ENCODE measurements around the gene SHANK2.
"Not testable (repeated sequence)": the region's sequence is repeated elsewhere in the genome, so short reads cannot be mapped to it uniquely, and the experiment has no call there.

SHANK2 gene

DNA sequence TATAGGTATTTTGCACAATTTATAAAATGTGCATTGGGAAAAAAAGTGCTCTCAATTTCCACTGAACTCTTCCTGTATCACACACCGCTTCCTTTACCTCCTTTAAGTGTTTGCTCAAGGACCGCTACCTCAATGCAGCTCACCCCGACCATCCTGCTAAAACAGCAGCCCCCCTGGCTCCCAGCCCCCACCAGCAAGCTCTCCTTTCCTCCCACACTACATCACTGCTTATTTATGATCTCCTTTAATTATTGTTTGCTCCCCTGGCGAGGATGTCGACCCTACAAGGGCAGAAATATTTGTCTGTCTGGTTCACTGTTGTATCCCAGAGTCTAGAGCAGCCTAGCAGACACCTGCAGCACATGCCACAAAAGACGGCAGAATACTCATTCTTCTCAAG lies 10.0 kb downstream of the SHANK2 start:
- no peak for DNase-seq

DNA sequence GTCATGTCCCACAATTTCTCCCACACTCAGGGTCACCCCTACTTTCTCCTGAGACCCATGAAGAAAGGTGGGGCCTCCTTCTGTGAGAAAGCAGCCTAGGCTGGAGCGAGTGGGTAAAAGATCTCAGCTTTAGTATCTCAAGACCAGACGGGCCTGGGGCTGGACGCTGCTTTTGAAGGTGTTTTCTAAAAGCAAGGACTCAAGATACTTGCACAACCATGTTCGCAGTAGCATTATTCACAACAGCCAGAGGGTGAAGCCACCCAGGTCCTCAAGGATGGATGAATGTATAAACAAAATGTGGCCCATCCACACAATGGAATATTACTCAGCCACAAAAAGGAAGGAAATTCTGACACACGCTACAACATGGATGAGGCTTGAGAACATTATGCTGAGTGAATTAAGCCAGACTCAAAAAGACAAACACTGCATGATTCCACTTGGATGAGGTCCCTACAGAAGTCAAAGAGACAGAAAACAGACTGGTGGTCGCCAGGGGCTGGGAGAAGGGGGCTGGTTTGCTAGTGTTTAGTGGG lies 10.6 kb downstream of the SHANK2 start:
- DNase-seq: no peak

DNA sequence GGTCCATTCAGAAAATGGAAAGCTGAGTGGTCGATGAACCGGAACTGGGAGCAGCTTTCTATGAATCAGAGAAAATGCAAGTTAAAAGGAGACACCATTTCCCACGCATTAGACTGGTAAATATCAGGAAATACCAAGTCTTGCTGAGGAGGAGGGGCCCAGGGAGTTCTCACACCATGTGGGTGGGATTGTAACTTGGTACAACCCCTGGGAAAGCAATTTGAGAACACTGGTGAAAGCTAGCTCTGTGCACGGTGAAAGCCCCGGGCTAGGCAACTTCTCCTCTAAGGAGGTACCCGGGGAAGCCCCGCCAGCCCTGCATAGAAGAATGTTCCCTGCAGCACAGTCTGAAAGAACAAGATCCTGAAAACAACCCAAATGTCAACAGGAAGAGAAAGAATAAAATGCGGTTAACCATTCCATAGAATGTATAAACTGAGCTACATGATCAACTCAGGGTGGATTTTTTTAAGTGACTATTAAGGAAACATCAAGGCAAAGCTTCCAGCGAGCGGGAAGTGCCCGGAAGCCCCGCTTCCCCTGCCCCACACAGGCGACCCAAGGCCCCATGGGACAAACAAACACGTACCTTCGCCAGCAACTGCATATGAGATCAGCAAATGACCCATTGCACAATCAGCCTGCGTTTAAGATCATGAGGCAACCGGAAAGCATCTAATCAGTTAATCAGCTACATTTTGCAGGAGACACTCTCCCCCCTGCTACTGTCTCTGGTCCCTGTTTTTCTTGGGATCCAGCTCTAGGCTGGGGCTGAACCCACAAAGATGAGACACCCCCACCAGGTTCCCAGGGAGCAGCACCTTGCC lies 11.3 kb downstream of the SHANK2 start:
- no peak for DNase-seq

DNA sequence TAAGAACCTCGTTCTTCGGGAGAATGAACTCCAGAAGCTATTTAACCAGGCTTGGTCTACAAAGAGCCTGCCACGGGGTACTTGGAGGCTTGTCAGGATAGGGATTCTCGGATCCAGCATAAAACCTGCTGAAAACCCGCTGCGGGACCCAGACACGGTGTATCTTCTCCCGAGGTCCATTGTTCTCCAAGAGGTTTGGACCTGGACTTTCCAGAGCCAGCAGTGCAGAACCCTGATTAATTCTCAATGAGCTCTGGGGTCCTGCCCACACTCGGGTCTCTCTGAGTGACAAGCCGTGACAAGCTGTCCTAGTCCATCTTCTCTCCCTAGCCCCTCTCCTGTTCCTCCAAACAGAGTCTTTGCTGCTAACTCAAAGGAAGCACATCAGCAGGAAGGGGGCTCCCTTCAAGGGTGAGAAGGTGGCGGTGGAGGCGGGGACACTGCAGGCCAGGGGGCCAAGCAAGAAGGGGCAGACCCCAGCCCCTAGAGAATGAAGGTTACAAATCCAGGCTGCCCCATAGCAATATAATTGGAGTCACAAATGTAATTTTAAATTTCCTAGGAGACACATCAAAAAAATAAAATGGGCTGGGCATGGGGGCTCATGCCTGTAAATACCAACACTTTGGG lies 12.2 kb downstream of the SHANK2 start:
- DNase-seq: no peak

DNA sequence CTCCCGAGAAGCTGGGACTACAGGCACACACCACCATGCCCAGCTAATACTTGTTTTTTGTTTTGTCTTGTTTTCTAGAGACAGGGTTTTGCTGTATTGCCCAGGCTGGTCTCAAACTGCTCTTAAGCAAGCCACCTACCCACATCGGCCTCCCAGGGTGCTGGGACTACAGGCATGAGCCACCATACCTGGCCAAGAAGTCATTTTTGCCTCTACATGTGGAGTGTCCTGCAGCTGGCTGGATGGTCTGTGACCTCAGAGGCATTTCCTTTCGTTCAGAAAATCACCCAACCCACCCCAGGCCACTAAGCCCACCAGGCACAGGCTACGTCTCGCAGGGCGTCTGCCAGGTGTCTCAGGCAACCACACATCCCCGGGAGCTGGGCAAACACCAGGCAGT lies 12.8 kb downstream of the SHANK2 start:
- DNase-seq: no peak

DNA sequence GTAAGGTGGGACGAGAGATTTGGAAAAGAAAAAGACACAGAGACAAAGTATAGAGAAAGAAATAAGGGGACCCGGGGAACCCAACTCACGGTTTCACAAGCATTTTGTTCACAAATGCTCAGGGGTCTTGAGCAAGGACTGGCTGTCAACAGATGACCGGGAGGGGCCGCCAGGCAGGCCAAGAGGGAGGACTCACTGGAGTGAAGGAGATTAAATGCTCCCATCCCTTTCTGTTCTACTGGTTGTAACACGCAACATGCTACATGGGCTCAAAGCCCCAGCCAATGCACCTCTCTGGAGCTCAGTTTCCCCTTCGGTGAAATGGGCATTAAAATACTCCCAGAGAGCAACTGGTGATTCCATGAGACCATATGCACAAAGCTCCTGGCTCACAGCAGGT lies 13.4 kb downstream of the SHANK2 start:
- DNase-seq: no peak

DNA sequence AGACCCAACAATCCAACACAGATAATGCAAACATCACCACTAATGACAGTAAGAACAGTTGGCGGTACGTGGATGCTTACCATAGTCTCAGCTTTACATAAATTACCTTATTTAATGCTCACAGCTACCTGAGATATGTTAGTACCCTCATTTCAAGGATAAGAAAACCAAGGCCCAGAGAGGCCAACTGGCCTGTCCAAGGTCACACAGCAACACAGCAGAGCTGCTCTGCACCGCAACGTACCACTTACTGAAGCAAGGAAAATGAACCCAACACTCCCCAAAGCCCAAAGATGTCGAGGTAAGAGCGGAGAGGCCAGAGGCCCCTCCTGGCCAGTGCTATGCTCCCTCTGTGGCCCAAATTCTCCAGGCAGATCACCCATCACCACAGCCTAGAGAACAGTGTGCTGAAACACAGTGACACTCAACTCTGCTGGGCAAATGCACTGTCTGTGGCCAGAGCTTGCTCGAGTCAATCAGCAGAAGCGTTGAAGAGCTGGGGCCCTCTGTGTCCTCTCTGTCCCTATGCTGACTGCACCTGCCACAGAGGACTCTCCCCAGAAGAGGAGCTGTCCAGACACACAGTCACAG lies 14.0 kb downstream of the SHANK2 start:
- no peak for DNase-seq

DNA sequence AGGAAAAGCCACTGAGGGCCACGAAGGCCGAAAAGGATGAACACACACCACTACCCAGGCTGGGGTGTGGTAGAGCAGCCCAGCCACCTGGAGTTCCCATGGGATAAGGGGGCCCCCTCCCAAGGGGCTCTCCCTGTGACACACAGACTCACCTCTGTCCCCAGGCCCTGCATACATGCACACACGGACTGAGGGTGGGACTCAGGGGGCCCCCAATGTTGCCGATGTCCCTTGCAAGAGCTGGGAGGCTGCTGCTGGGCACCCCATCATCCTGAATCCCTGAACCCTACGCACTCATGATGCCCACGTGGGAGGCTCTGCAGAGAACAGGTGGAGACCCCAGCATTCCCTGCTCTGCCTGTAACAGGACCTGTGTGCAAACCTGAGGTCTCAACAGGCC lies 14.5 kb downstream of the SHANK2 start:
- no peak for DNase-seq

DNA sequence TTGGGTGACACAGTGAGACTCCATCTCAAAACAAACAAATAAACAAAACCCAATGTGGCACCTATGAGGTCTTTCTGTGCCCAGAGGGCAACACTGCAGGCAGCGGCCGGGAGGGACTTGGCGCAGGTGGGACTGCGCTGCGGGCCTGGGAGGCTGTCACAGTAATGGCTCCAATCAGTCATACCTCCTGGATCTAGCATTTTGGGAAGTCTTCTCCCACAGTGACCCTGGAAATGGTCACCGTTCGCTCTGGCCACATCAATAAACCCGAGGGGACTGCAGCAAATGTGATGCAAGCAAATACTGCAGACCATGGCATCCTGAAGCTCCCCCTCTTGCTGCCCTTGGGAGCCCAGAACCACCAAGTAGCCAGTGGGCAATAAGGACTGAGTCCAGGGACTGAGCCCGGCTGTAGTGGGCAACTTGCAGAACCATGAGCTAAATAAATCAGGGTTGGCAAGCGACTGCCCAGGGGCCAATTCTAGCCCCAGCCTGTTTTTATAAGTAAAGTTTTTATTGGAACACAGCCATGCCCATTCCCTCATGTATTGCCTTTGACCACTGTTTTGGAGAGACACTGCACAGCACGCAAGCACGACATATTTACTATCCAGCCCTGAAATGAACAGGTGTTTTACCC lies 15.4 kb downstream of the SHANK2 start:
- DNase-seq: no peak

DNA sequence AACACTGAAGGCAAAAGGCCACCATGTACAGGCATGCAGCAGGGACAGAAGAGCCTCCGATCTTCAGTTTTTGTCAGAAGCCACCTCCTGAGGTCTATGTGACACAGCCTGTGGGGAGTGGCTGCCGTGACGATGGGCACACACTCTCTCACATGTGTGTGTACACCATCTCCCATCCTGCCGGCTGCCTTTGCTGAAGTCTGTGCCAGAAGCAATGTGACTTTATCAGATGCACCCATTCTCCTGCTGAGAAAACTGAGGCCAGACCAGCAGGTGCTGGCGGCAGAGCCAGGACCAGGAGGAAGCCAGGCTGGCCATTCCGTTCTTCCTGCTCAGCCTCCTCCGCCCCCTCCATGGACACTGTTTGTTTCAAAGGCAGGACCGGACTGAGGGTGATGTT lies 16.7 kb downstream of the SHANK2 start:
- no peak for DNase-seq

DNA sequence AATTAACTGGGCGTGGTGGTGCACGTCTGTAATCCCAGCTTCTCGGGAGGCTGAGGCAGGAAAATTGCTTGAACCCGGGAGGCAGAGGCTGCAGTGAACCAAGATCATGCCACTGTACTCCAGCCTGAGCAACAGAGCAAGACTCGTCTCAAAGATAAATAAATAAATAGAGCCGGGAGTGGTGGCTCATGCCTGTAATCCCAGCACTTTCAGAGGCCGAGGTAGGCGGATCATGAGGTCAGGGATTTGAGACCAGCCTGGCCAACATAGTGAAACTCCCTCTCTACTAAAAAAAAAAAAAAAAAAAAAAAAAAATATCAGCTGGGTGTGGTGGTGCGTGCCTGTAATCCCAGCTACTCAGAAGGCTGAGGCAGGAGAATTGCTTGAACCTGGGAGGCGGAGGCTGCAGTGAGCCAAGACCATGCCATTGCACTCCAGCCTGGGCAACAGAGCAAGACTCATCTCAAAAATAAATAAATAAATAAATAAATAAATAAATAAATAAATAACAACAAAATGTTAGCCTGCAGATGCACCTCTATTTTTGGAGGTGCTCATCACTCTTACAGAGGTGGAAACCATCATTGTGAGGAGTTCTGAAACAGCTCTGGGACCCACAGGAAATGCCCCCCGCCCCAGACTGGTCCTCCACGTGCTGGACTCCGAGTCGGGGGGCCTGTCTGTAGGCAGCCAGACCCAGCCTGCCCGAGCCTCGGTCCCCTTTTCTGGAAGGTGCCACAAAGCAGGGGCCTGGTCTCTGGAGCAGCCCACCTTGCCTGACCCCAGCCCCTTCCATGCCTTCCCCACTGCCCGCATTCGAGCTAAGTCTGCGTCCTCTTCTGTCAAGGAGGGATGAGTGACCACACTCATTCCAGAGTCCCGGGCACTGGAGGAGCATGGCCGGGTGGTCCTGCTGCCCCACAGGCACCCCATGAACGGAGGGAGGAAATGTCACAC lies 18.2 kb downstream of the SHANK2 start:
- not testable (repeated sequence) for DNase-seq

DNA sequence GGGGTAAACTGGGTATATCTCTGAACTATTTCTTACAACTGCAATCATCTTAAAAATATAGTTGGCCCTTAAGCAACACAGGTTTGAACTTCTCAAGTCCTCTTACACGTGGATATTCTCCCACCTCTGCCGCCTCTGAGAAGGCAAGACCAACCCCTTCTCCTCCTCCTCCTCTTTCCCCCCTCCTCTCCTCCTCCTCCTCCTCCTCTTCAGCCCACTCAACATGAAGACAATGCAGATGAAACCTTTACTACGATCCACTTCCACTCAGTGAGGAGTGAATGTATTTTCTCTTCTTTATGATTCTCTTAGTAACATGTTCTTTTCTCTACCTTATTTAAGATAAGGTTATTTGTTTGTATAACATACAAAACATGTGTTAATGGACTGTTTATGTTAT lies 20.0 kb downstream of the SHANK2 start:
- no peak for DNase-seq

DNA sequence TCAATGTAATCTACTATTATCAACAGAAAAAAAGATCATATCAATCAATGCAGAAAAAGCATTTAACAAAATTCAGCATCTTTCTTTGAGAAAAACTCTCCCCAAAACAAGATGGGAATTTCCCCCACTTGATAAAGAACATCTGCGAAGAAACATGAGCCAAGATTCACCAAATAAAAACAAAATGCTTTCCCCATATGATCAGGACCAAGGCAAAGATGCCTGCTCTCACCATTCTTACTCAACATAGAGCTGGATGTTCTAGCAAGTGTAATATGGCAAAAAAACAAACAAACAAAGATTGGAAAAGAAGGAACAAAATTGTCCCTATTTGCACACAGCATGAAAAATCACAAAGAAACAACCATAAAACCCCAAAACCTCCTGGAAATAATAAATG lies 23.4 kb downstream of the SHANK2 start:
- no peak for DNase-seq

DNA sequence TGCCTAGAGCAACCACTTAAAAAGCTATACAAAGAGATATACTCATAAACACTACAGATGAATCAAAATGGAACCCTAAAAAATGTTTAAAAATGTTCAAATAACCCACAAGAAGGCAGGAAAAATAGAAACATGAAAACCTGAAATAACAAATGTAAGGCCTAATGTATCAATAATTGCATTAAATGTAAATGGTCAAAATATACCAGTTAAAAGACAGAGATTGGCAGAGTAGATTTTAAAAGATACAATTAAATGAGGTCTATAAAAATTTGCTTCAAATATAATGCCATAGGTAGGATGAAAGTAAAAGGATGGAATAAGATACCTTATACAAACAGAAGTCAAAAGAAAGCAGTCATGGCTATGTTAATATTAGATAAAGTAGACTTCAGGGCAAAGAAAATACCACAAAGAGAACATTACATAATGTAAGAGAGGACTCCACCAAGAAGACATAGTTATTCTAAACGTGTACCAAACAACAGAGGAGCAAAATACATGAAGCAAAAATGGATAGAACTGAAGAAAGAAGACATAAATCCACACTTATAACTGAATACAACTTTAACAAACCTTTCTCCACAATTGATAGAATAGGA lies 25.2 kb downstream of the SHANK2 start:
- no peak for DNase-seq

DNA sequence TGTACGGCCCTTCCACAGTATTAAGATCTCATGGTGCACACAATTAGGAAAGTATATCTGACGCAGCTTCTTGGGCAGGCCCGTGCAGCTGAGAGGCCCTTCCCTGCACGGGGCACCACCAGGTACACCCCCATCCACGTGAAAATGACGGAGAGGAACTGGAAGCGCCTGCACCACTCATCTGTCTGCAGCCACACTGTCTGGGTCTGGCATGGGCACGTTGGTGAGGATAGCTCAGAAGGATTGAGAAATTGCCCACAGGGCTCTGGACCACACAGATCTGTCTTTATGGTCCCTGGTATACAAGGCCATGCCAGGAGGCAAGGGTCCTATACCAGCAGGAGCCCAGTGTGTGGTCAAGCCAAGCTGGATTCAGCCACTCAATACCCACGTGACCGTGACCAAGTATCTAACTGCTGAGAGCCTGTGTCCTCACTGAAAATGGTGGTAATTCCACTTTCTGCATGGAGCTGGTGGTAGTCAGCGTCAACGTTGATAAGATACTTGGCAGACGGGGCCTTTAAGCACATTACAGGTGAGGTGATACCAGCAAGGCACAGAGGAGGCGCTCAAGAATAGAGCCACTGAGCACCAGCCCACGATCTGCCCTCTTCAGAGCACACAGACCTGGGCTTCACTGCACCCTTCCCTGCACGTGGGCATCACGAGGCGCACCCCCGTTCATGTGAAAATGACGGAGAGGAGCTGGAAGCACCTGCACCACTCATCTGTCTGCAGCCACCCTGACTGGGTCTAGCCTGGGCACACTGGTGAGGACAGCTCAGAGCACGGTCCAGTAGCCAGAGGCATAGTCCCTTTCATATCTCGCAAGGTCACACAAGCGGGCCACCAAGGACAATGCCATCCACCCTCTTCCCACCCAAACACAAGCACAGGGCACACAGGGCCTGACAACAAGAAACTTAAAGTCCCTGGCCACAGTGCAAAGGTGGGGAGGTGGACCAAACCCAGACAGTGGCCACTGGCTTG lies 28.4 kb downstream of the SHANK2 start:
- no peak for DNase-seq

DNA sequence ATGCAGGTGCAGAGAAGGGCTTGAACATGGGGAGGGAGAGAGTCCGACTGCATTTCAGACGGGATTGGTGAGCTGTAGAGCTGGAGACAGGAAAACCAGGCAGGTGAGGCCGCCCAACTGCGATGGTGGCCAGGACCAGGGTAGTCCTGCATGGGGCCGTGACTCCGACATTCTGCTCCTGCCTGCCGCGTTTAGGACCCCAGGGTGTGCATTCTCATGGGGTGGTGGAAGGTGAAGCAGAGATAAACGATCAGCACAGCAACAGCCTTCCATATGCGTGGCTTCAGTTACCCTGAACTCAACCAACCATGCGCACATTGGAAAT lies 29.3 kb downstream of the SHANK2 start:
- no peak for DNase-seq

DNA sequence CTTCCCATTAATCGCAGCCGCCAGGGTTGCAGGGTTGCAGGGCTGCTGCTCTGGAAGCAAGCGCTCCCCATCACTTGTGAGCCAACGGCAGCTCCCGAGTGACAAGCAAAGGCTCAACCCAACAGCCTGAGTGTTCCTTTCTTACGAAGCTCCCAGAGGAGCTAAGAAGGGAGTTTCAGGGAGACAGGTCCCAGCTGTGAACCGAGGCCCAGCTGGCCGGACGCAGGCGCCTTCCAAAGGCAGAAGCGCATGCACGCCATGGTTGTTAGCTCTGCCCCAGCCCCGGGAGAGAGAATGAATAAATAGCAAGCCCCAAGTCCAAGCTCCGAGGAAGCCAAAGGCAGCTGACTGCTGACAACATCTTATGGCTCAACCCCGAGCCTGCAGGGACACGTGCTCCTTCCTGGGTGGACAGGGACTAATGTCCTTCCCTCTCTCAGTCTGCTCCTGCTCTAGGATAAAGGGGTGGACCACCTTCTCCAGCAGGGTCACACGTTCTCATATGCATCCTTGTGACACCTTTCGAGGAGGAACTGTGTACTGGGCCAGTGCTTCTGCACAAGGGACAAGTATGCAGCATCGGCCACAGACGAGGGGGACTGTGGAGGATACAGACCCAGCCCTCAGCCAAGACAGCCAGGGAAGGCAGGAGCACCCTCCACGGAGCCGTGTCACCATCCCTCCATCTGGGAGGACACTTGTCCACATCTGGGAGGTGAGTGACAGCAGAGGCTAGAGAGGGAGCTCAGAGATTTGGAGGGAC lies 29.9 kb downstream of the SHANK2 start:
- no peak for DNase-seq

DNA sequence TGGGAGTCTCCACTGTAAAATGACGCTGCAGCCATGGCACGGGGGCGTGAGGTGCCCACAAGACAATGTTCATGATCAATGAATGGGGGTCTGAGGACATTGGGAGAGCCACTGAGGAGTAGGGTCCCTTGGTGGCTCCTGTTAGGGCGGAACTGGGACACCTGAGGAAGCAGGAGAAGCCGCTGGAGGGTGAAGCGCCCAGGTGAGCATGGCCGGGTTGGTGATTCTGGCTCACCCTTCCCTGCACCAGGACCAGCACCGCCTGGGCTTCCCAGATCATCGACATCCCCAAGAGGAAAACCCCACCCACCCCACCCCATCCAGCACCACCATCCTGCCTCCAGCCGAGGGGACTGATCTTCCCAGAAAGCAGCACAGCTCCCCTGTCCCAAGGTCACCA lies 30.6 kb downstream of the SHANK2 start:
- DNase-seq: no peak

DNA sequence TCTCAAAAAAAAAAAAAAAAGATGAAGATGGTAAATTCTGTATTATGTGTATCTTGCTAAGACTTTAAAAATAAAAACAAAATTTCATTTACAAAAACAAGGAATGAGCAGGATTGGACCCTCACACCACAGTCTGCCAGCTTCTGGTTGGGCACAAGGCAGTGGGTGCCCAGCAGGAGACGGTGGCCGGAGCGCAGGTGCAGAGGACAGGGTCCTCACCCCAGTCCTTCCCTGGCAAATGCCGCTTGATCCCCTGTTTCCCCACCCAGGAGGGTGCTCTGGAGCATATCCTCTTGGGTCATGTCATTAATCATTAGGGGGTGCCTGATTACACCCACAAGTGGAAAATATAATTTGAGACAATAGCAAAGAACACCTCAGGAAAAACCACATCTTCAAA lies 31.2 kb downstream of the SHANK2 start:
- no peak for DNase-seq

Data from cerebellar nuclear complex (tissue), 1 donor.